ENCODE data around the gene CCT2. TPM values are rescaled to one million over a fixed set of nuclear protein-coding genes. Genes with fewer than 3 reads are reported as not detected.

CCT2 gene
- total RNA-seq, 4 donors from 2014 or later: 59.1 to 200 (median 152) TPM

DNA sequence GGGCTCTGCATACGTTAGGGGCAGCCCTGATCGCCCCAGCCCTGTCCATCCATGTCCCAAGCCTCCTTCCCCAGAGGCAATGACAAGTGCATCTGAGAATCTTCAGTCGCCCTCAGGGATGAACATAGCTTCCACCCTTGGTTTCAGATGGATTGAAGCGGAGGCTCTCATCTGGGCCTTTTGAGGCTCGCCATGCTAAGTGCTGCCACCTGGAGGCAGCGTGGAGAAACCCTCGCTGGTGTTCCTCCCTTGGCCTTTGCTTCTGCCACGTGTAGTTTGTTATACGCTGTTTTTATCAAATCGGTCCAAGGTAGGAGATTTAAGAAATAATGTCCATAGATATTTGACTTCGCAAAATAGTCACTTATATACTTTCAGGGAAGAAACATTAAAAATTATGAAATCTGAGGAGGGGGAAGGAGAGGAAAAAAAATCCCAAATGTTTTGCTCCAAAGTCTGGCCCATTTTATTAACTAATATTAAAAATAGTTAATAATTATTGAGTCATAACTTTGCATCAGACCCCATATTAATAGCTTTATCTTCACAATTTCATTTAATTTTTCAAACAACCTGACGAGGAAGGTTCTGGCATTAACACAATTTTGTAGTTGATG lies 54.2 kb downstream of the CCT2 start:
- Histone ChIP-seq H3K27me3 (no peaks in the 10 kb centered on the region), H3K9me3 (no peaks in the 10 kb centered on the region), H3K4me3 (no peak overlapping the region), H3K4me1 (no peaks in the 10 kb centered on the region), H3K36me3 (no peaks in the 10 kb centered on the region), H3K27ac (no peak overlapping the region)
- peak; percentile 46 to 50 for DNase-seq
- intact Hi-C loops (cut with DNase I; ENCODE audit: low total_unique reads): no loop called here
- TF ChIP-seq, protein P1, sequence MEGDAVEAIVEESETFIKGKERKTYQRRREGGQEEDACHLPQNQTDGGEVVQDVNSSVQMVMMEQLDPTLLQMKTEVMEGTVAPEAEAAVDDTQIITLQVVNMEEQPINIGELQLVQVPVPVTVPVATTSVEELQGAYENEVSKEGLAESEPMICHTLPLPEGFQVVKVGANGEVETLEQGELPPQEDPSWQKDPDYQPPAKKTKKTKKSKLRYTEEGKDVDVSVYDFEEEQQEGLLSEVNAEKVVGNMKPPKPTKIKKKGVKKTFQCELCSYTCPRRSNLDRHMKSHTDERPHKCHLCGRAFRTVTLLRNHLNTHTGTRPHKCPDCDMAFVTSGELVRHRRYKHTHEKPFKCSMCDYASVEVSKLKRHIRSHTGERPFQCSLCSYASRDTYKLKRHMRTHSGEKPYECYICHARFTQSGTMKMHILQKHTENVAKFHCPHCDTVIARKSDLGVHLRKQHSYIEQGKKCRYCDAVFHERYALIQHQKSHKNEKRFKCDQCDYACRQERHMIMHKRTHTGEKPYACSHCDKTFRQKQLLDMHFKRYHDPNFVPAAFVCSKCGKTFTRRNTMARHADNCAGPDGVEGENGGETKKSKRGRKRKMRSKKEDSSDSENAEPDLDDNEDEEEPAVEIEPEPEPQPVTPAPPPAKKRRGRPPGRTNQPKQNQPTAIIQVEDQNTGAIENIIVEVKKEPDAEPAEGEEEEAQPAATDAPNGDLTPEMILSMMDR (IDR thresholded peaks at IDR 0.05): peak; percentile 46 to 83 (median 60)
- TF ChIP-seq POLR2A (IDR thresholded peaks at IDR 0.05): no peak

DNA sequence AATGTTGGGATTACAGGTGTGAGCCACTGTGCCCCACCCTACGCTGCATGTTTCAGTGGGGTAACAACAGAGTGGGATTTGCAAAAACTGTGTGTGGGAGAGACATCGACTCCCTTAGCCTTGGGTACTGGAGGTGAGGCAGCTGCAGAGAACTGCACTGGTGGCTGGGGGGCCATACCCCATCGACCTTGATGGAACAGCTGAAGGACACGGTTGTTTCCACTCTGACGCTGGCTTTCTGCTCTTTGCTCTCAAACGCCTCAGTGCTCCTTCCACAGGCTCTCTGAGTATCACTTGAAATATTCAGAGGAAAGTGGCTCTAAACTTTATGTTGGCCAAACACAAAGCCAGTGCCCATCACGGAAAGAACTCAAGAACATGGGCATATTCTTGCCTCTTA lies 56.3 kb downstream of the CCT2 start:
- no peak for TF ChIP-seq POLR2A (IDR thresholded peaks at IDR 0.05)
- TF ChIP-seq, protein P1 (IDR thresholded peaks at IDR 0.05): no peak
- intact Hi-C loops (cut with DNase I; ENCODE audit: low total_unique reads): no loop called here

DNA sequence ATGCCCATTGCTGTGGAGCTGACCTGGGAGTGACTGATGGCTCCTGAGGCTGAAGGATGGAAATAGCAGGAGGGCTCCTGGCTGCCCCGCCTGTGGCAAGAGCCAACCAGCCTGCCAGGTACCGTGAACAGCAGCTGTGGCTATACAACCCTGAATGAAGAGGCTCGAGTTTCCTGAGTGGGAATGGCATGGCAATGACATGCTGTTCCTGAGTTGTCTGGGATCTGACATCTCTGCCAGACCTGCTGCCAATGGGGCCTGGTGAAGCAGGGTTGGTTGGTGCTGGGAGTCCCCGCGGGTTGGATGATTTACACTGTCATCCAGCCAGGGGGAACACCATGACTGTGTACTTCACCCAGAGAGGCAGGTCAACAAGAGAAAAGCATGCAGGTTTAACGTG lies 57.3 kb downstream of the CCT2 start:
- Histone ChIP-seq H3K9me3 (no peaks in the 10 kb centered on the region), H3K27ac (no peak overlapping the region), H3K36me3 (no peaks in the 10 kb centered on the region), H3K4me1 (no peaks in the 10 kb centered on the region), H3K4me3 (no peak overlapping the region), H3K27me3 (no peaks in the 10 kb centered on the region)
- TF ChIP-seq, protein P1 (IDR thresholded peaks at IDR 0.05): no peak
- TF ChIP-seq POLR2A (IDR thresholded peaks at IDR 0.05): no peak
- intact Hi-C loops (cut with DNase I; ENCODE audit: low total_unique reads): no loop called here
- DNase-seq: no peak

More for the DNA sequence above, 56.3 kb downstream of the CCT2 start:
- no peaks in the 10 kb centered on the region for H3K4me1 ChIP-seq
- H3K27ac ChIP-seq: no peak overlapping the region
- DNase-seq: no peak
- H3K9me3 ChIP-seq: no peaks in the 10 kb centered on the region
- no peaks in the 10 kb centered on the region for H3K36me3 ChIP-seq
- H3K4me3 ChIP-seq: no peak overlapping the region
- H3K27me3 ChIP-seq: no peaks in the 10 kb centered on the region

DNA sequence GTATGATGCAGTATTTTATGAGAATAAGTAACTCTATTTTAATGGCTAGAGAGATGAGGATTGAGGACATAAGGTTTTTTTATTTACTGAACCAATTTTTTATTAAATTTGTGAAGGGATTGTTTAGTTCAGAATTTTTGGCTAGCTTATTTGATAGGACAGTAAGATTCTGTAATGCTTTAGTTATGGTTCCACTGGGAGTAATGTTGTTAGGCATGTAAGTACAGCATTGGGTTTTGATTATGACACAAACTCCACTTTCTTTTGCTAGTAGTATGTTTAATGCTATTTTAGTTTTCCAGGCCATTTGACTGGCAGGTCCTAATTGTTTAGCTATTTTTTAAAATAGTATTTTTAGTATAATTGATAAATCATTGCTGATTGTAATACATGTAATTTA lies 59.3 kb downstream of the CCT2 start:
- intact Hi-C loops (cut with DNase I; ENCODE audit: low total_unique reads): no loop called here
- H3K27ac ChIP-seq: no peak overlapping the region
- H3K27me3 ChIP-seq: no peaks in the 10 kb centered on the region
- no peak for DNase-seq
- no peak overlapping the region for H3K4me3 ChIP-seq
- H3K9me3 ChIP-seq: no peaks in the 10 kb centered on the region
- no peaks in the 10 kb centered on the region for H3K4me1 ChIP-seq
- H3K36me3 ChIP-seq: no peaks in the 10 kb centered on the region
- TF ChIP-seq POLR2A (IDR thresholded peaks at IDR 0.05): no peak
- TF ChIP-seq, protein P1 (IDR thresholded peaks at IDR 0.05): no peak

DNA sequence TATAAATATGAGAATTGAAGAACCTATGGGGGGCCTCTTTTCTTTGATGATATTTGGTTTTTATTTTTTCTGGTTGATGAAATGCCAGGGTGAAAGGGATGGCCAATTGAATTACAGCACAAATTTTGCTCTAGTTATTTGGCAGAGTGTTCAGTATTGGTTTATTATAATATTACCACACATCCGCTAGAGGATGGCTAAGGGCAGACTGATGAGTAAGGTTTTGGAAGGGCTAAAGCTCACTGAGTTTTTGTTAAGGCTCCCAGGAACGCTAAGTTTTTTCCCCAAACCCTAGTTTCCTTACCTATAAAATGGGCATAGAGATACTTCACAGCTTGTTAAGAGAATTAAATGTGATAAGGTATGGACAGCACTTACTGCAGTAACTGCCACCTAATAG lies 59.8 kb downstream of the CCT2 start:
- H3K27me3 ChIP-seq: no peaks in the 10 kb centered on the region
- no peaks in the 10 kb centered on the region for H3K36me3 ChIP-seq
- no peaks in the 10 kb centered on the region for H3K9me3 ChIP-seq
- no peaks in the 10 kb centered on the region for H3K4me1 ChIP-seq
- no peak for DNase-seq
- H3K4me3 ChIP-seq: no peak overlapping the region
- intact Hi-C loops (cut with DNase I; ENCODE audit: low total_unique reads): no loop called here
- TF ChIP-seq, protein P1 (IDR thresholded peaks at IDR 0.05): no peak
- no peak for TF ChIP-seq POLR2A (IDR thresholded peaks at IDR 0.05)
- no peak overlapping the region for H3K27ac ChIP-seq

Measured in uterus (tissue), 4 donors.